Measurements from ENCODE around the gene MATN3. TPM values are rescaled to one million over a fixed set of nuclear protein-coding genes. Genes with fewer than 3 reads are reported as not detected.

Gene MATN3
- total and polyA plus RNA-seq, 9 of the 15 experiments (the other 6 are each of a cell fraction or from before 2014, with no cell fraction given): not detected

DNA sequence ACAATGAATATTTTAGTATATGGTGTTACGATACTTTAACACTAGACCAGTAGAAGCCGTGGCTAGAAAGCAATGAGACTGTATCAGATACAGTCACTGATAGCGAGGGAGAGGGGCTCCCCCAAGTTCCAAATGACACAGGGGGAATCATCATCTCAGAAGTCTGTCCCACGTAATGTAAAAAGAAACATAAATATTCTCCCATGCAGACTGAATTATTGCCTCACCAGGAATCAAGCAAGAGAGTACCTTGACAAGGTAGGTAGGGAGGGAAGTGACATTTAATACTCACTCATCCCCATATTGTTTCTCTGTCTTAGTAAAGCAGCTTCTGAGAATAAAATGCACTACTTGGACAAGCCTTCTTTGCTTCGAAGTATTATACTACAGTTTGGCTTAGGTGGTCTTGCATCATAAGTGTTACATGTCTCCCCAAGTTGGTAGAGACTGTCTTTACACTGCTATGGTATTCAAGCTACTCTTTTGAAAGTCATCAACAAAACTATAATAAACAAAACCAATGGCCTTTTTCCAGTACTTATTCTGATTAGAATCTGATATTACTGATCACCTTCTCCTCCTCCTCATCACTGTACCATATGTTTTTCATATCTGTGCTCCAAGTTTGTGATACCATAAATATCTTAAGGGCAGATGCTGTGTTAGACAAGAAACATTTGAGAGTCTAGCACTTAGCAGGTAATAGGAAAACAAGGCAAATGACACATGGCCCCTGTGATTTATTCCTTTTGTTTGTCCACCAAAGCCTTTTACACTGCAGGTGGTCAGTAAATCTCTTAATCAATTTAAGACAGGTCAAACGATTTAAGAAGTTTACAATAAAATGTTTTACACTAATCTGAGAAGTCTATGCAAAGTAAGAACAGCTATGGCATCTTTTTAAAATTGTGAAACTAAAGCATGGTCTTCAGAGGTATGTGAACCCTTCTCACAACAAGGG lies 36.3 kb upstream of the MATN3 start:
- peaks cover 25% of the 10 kb centered on the region for H4K20me1 ChIP-seq (replicated peaks; ENCODE audit: control insufficient read depth, insufficient read depth, low read length)
- in situ Hi-C loops (cut with MboI): no loop called here
- no peak for TF ChIP-seq RCOR1 (IDR thresholded peaks at IDR 0.05; ENCODE audit: borderline replicate concordance in 1 of 2, low read depth in 2 of 2, low read length in 2 of 2)
- TF ChIP-seq, protein P1, sequence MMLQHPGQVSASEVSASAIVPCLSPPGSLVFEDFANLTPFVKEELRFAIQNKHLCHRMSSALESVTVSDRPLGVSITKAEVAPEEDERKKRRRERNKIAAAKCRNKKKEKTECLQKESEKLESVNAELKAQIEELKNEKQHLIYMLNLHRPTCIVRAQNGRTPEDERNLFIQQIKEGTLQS (IDR thresholded peaks at IDR 0.05): peak; percentile 28; the same call in 1 of the 2 replicates
- TF ChIP-seq, protein P1 (CRISPR knock-in tag; conservative IDR thresholded peaks at IDR 0.05): no peak
- CTCF ChIA-PET (ENCODE audit: low intra/inter-chr PET ratio): interaction anchor here (0.5 kb wide), 1 partner anchor 34 kb away, joined by 3 read pairs; no protein-coding TSS in a partner anchor
- WGBS (ENCODE audit: insufficient coverage, low coverage, missing lambda C conversion rate): 44% methylated on average over 6 of the region's 6 CpGs
- no peaks in the 10 kb centered on the region for H3K9me3 ChIP-seq (replicated peaks; ENCODE audit: control insufficient read depth, insufficient read depth, low read depth, low read length)
- peak overlapping the region; percentile 70 for H3K4me3 ChIP-seq
- intact Hi-C loops (cut with micrococcal nuclease): no loop called here
- ATAC-seq (no peak), FAIRE-seq (no peak), DNase-seq (ENCODE audit: extremely low read depth in 1 of 4, low spot score in 3 of 4) (no peak)
- H3K4me2 ChIP-seq (ENCODE audit: insufficient read depth, low read length): peak overlapping the region; percentile 97
- peaks cover 72% of the 10 kb centered on the region for H3K79me2 ChIP-seq (ENCODE audit: control insufficient read depth, insufficient read depth, low read length)
- H3K9ac ChIP-seq (ENCODE audit: insufficient read depth in 1 of 2, low read depth in 2 of 2, low read length in 2 of 2): peak overlapping the region in 1 of 2 experiments; percentile 94; a peak in 2 of 4 replicates
- H2AFZ ChIP-seq (ENCODE audit: low read depth, low read length): no peak overlapping the region
- H3K27me3 ChIP-seq (ENCODE audit: control insufficient read depth in 2 of 2, insufficient read depth in 2 of 2, low read length in 2 of 2): no peaks in the 10 kb centered on the region
- H3K27ac ChIP-seq (ENCODE audit: extremely low read depth, low read depth, low read length): peak overlapping the region; percentile 98; the same call in 1 of the 3 replicates
- POLR2A ChIA-PET: interaction anchor here (1.0 to 1.9 kb wide), 5 partner anchors 9 to 33 kb away, joined by 3 to 7 read pairs (median 4); no protein-coding TSS in a partner anchor
- peaks cover 15% of the 10 kb centered on the region; the same call in 1 of the 3 replicates for H3K36me3 ChIP-seq (ENCODE audit: control insufficient read depth, insufficient read depth, low read length)
- no TSS peak for BruUV-seq (replicated peaks)
- no peaks in the 10 kb centered on the region for H3K9me1 ChIP-seq (ENCODE audit: control insufficient read depth, insufficient read depth, low read length)
- H3K4me1 ChIP-seq (replicated peaks in 1 of 2; ENCODE audit: control insufficient read depth in 2 of 2, insufficient read depth in 2 of 2, low read length in 2 of 2): peaks cover 0 to 27% of the 10 kb centered on the region in 2 experiments; a peak in 3 of 5 replicates

All from K562 (cell line).